CD14-positive monocyte (primary cell): ENCODE measurements around the gene MRPL41. TPM values are rescaled to one million over a fixed set of nuclear protein-coding genes. Genes with fewer than 3 reads are reported as not detected.

Experiments used
- DNase-seq, 3 donors: peaks; one replicate each; pipeline ENCODE4 v3.0.0-alpha.2; 2011 to 2022
- H2AFZ ChIP-seq: 2 replicates; pipeline ENCODE4 v1.6.0; 2012; ENCODE audit warnings: mild to moderate bottlenecking, low read depth, low read length, inconsistent platforms; ENCODE audit not compliant: insufficient read depth, poor library complexity, severe bottlenecking
- H3K27ac ChIP-seq, 2 donors: 1 replicate in 1 of 2; 2 replicates in 1 of 2; pipeline ENCODE4 v1.5.1; 2012 to 2013; ENCODE audit warnings: low read length in 2 of 2, control low read depth in 1 of 2, inconsistent platforms in 1 of 2, low read depth in 1 of 2, mild to moderate bottlenecking in 1 of 2
- H3K27me3 ChIP-seq, 2 donors: one replicate each; pipeline versions ENCODE4 v1.6.0 to v1.6.1; 2011 to 2013; ENCODE audit warnings: low read length in 2 of 2; ENCODE audit not compliant: control insufficient read depth in 2 of 2, insufficient read depth in 2 of 2
- H3K36me3 ChIP-seq, 2 donors: replicated peaks in 1 of 2; 1 replicate in 1 of 2; 2 replicates in 1 of 2; pipeline versions ENCODE4 v1.5.1 to v1.6.1; 2012 to 2013; ENCODE audit warnings: low read length in 2 of 2, control low read depth in 1 of 2, inconsistent platforms in 1 of 2, mild to moderate bottlenecking in 1 of 2; ENCODE audit not compliant: insufficient read depth in 2 of 2, control insufficient read depth in 1 of 2
- H3K4me1 ChIP-seq, 2 donors: 1 replicate in 1 of 2; 2 replicates in 1 of 2; pipeline versions ENCODE4 v1.5.1 to v1.6.1; 2012 to 2013; ENCODE audit warnings: low read length in 2 of 2, control low read depth in 1 of 2, inconsistent platforms in 1 of 2, mild to moderate bottlenecking in 1 of 2, moderate library complexity in 1 of 2; ENCODE audit not compliant: insufficient read depth in 2 of 2, control insufficient read depth in 1 of 2
- H3K4me2 ChIP-seq: replicated peaks from 2 replicates; pipeline ENCODE3; 2012; ENCODE audit warnings: low read length, moderate library complexity, mild to moderate bottlenecking; ENCODE audit not compliant: poor library complexity, severe bottlenecking; ENCODE audit errors: extremely low read depth
- H3K4me3 ChIP-seq, 3 experiments: fragments of 200-600 bp in 1 of 3; sonication (generic) in 1 of 3; replicated peaks in 1 of 3; 1 replicate in 2 of 3; 2 replicates in 1 of 3; pipeline ENCODE4 v1.5.1; 2011 to 2013; ENCODE audit warnings: low read length in 3 of 3, mild to moderate bottlenecking in 3 of 3, control low read depth in 2 of 3, low read depth in 2 of 3, inconsistent platforms in 1 of 3, moderate library complexity in 1 of 3
- H3K79me2 ChIP-seq: 2 replicates; pipeline ENCODE4 v1.6.0; 2012; ENCODE audit warnings: mild to moderate bottlenecking, control low read depth, inconsistent platforms, low read length, moderate library complexity; ENCODE audit not compliant: insufficient read depth
- H3K9ac ChIP-seq: 2 replicates; pipeline ENCODE4 v1.6.0; 2017; ENCODE audit warnings: low read length, mild to moderate bottlenecking; ENCODE audit not compliant: insufficient read depth, poor library complexity, severe bottlenecking
- H3K9me3 ChIP-seq, 2 donors: replicated peaks in 1 of 2; 1 replicate in 1 of 2; 2 replicates in 1 of 2; pipeline versions ENCODE4 v1.5.1 to v1.6.1; 2012 to 2013; ENCODE audit warnings: low read length in 2 of 2, control low read depth in 1 of 2; ENCODE audit not compliant: control insufficient read depth in 1 of 2, insufficient read depth in 1 of 2
- H4K20me1 ChIP-seq: 2 replicates; pipeline ENCODE4 v1.6.0; 2012; ENCODE audit warnings: mild to moderate bottlenecking, low read length, control low read depth, moderate library complexity; ENCODE audit not compliant: insufficient read depth
- H3K27ac Mint-ChIP-seq, 7 donors: one replicate each; pipeline ENCODE4 v1.8.0; 2020; ENCODE audit warnings: mild to moderate bottlenecking in 7 of 7, mixed read lengths in 7 of 7, moderate library complexity in 6 of 7, inconsistent platforms in 2 of 7
- H3K27me3 Mint-ChIP-seq, 3 donors: one replicate each; pipeline ENCODE4 v1.8.0; 2021 to 2022; ENCODE audit warnings: low read depth in 3 of 3, mild to moderate bottlenecking in 3 of 3, mixed read lengths in 3 of 3, moderate library complexity in 3 of 3, inconsistent platforms in 1 of 3
- H3K36me3 Mint-ChIP-seq, 2 donors: one replicate each; pipeline ENCODE4 v1.8.0; 2020; ENCODE audit warnings: mixed read lengths in 2 of 2, inconsistent platforms in 1 of 2, mild to moderate bottlenecking in 1 of 2
- H3K4me1 Mint-ChIP-seq: one replicate; pipeline ENCODE4 v1.8.0; 2020; ENCODE audit warnings: mild to moderate bottlenecking, mixed read lengths
- H3K4me3 Mint-ChIP-seq, 2 donors: one replicate each; pipeline ENCODE4 v1.8.0; 2020; ENCODE audit warnings: mild to moderate bottlenecking in 2 of 2, mixed read lengths in 2 of 2, moderate library complexity in 1 of 2
- H3K9me3 Mint-ChIP-seq, 7 donors: one replicate each; pipeline ENCODE4 v1.8.0; 2020 to 2022; ENCODE audit warnings: mixed read lengths in 7 of 7, mild to moderate bottlenecking in 6 of 7, moderate library complexity in 6 of 7, inconsistent platforms in 2 of 7
- CTCF ChIP-seq: fragments of 200-600 bp; IDR thresholded peaks from one replicate; pipeline ENCODE4 v1.8.0; 2022; ENCODE audit warnings: antibody characterized with exemption, mild to moderate bottlenecking
- WGBS: methylation state at CpG from one replicate; pipeline ENCODE4 v1.1.5; 2013; ENCODE audit warnings: missing lambda C conversion rate; ENCODE audit not compliant: insufficient coverage; 5-methylcytosine and 5-hydroxymethylcytosine counted together
- intact Hi-C, 2 donors: fragments of 100-400 bp; cut with micrococcal nuclease; formaldehyde crosslinking; loops; one replicate each; pipeline versions ENCODE4 v1.15.0 to v1.15.1; 2023
- polyA plus RNA-seq, 3 donors: library from polyadenylated mRNA; depleted of rRNA in 1 of 3; unstranded in 2 of 3; stranded (reverse) in 1 of 3; fragments of 300-500 nt in 2 of 3; fragments of >200 nt in 1 of 3; fragmentation: Illumina TruSeq in 2 of 3; gene quantifications; 1 replicate in 2 of 3; 2 replicates in 1 of 3; pipeline ENCODE4 v1.2.3, GENCODE V29; 2012 to 2021

The MRPL41 gene
- polyA plus RNA-seq, 3 donors = 17.3 to 49.4 (median 33.2) TPM

GRCh38 chr9:137588311-137588710, 36.6 kb downstream of the MRPL41 start:
- peaks cover 28 to 37% of the 10 kb centered on the region in 2 donors for H3K4me1 ChIP-seq
- H3K36me3 Mint-ChIP-seq = peaks cover 34 to 43% of the 10 kb centered on the region in 2 donors
- H3K27ac Mint-ChIP-seq = no peak overlapping the region
- H3K27me3 ChIP-seq = no peaks in the 10 kb centered on the region
- DNase-seq = no peak
- H3K9me3 ChIP-seq = no peaks in the 10 kb centered on the region
- H3K4me1 Mint-ChIP-seq = peaks cover 25% of the 10 kb centered on the region
- H4K20me1 ChIP-seq = peaks cover 8% of the 10 kb centered on the region
- no peak overlapping the region for H3K4me3 ChIP-seq
- H3K27me3 Mint-ChIP-seq = peaks cover 0 to 3% (median 0%) of the 10 kb centered on the region in 3 donors
- peaks cover 24 to 38% of the 10 kb centered on the region in 2 donors for H3K36me3 ChIP-seq
- intact Hi-C loops = loop anchor here in 1 of 2 donors (2.0 kb wide), 1 partner anchor 18 kb away; no protein-coding TSS in a partner anchor
- H3K9me3 Mint-ChIP-seq = peaks cover 0 to 2% (median 0%) of the 10 kb centered on the region in 7 donors
- WGBS = 97% methylated on average over 8 of the region's 13 CpGs
- H3K9ac ChIP-seq = no peak overlapping the region
- no peak for TF ChIP-seq CTCF
- no peak overlapping the region for H3K4me3 Mint-ChIP-seq
- no peak overlapping the region for H2AFZ ChIP-seq
- H3K4me2 ChIP-seq = no peak overlapping the region
- H3K79me2 ChIP-seq = peaks cover 16% of the 10 kb centered on the region
- no peak overlapping the region for H3K27ac ChIP-seq

GRCh38 chr9:137588891-137589290, 37.2 kb downstream of the MRPL41 start:
- Histone ChIP-seq H3K27me3 (no peaks in the 10 kb centered on the region), H4K20me1 (peaks cover 8% of the 10 kb centered on the region), H3K79me2 (peaks cover 16% of the 10 kb centered on the region), H3K9ac (no peak overlapping the region), H3K4me1 (peaks cover 28 to 37% of the 10 kb centered on the region in 2 donors), H3K27ac (no peak overlapping the region), H3K36me3 (peaks cover 24 to 32% of the 10 kb centered on the region in 2 donors), H2AFZ (no peak overlapping the region), H3K4me3 (no peak overlapping the region), H3K9me3 (no peaks in the 10 kb centered on the region), H3K4me2 (peak overlapping the region; percentile 83)
- Mint-ChIP-seq H3K9me3 (peaks cover 0 to 2% (median 0%) of the 10 kb centered on the region in 7 donors), H3K36me3 (peaks cover 30 to 42% of the 10 kb centered on the region in 2 donors), H3K4me3 (peak overlapping the region in 1 of 2 donors; percentile 79), H3K27me3 (peaks cover 0 to 3% (median 0%) of the 10 kb centered on the region in 3 donors), H3K4me1 (peaks cover 28% of the 10 kb centered on the region), H3K27ac (no peak overlapping the region)
- TF ChIP-seq CTCF = no peak
- DNase-seq = no peak
- 100% methylated on average over 3 of the region's 6 CpGs for WGBS
- intact Hi-C loops = loop anchor here in 1 of 2 donors (2.0 kb wide), 1 partner anchor 18 kb away; no protein-coding TSS in a partner anchor
